HepG2 (cell line): ENCODE data around the gene ALDH3A1. TPM values are rescaled to one million over a fixed set of nuclear protein-coding genes. Genes with fewer than 3 reads are reported as not detected.

Experiments used
- ARNT2 ChIP-seq: sonication (generic); formaldehyde crosslinking; IDR thresholded peaks from 2 replicates; pipeline ENCODE4 v1.8.0; 2022; ENCODE audit warnings: mild to moderate bottlenecking, low read depth, missing genetic modification reagents, moderate library complexity
- BCL6 ChIP-seq: IDR thresholded peaks from 2 replicates; pipeline ENCODE4 v1.6.1; 2016; ENCODE audit warnings: missing genetic modification reagents, missing compliant biosample characterization
- CAMTA2 ChIP-seq: sonication (generic); formaldehyde crosslinking; IDR thresholded peaks from 2 replicates; pipeline ENCODE4 v1.4.0; 2020; ENCODE audit warnings: mild to moderate bottlenecking, missing genetic modification reagents, borderline replicate concordance
- FOXO1 ChIP-seq: sonication (generic); formaldehyde crosslinking; IDR thresholded peaks from 2 replicates; pipeline ENCODE4 v1.4.0; 2020; ENCODE audit warnings: missing genetic modification reagents
- GATA4 ChIP-seq: sonication (generic); IDR thresholded peaks from 2 replicates; pipeline ENCODE4 v1.6.1; 2016; ENCODE audit warnings: antibody characterized with exemption, low read depth, borderline replicate concordance
- NR2F6 ChIP-seq, 2 experiments: IDR thresholded peaks; 2 replicates each; pipeline ENCODE4 v1.6.1; 2016; ENCODE audit warnings: antibody characterized with exemption in 1 of 2, mild to moderate bottlenecking in 1 of 2
- ZFP91 ChIP-seq: sonication (generic); formaldehyde crosslinking; IDR thresholded peaks from 2 replicates; pipeline ENCODE4 v1.9.0; 2022; ENCODE audit warnings: missing genetic modification reagents, mild to moderate bottlenecking, borderline replicate concordance
- ZNF274 ChIP-seq: sonication (generic); formaldehyde crosslinking; IDR thresholded peaks from 2 replicates; pipeline ENCODE4 v1.5.1; 2020; ENCODE audit warnings: mild to moderate bottlenecking, missing genetic modification reagents
- ZNF34 ChIP-seq: sonication (generic); formaldehyde crosslinking; IDR thresholded peaks from 2 replicates; pipeline ENCODE4 v1.4.0; 2020; ENCODE audit warnings: mild to moderate bottlenecking, missing genetic modification reagents, borderline replicate concordance
- ZNF841 ChIP-seq: sonication (generic); formaldehyde crosslinking; IDR thresholded peaks from 2 replicates; pipeline ENCODE4 v1.8.1; 2023; ENCODE audit warnings: missing genetic modification reagents, borderline replicate concordance
- polyA plus RNA-seq, 8 experiments: library from polyadenylated mRNA; depleted of rRNA in 3 of 8; stranded (reverse) in 7 of 8; unstranded in 1 of 8; fragments of >200 nt; fragmentation: Illumina TruSeq in 4 of 8; extraction: Trizol in 4 of 8; gene quantifications; 2 replicates each; pipeline versions ENCODE4 v1.2.1 to v1.2.3, GENCODE V29; 2011 to 2016; ENCODE audit warnings: low read depth in 4 of 8, missing spikeins in 1 of 8, mixed read lengths in 1 of 8; ENCODE audit not compliant: insufficient read depth in 1 of 8
- total RNA-seq, 5 experiments: library from RNA; depleted of rRNA; stranded (reverse); fragments of >200 nt; fragmentation: Illumina TruSeq; extraction: Trizol; gene quantifications; 2 replicates each; pipeline ENCODE4 v1.2.3, GENCODE V29; 2016; ENCODE audit warnings: low read depth in 1 of 5
- TF ChIP-seq, protein P1 (sequence below): sonication (generic); formaldehyde crosslinking; IDR thresholded peaks from 2 replicates; pipeline ENCODE4 v1.5.0; 2020; ENCODE audit warnings: mild to moderate bottlenecking, missing genetic modification reagents
- TF ChIP-seq, protein P2 (sequence below): sonication (generic); formaldehyde crosslinking; IDR thresholded peaks from 2 replicates; pipeline ENCODE4 v1.4.0; 2020; ENCODE audit warnings: missing genetic modification reagents
- TF ChIP-seq, protein P3 (sequence below): sonication (generic); formaldehyde crosslinking; IDR thresholded peaks from 2 replicates; pipeline ENCODE4 v1.5.1; 2020; ENCODE audit warnings: missing genetic modification reagents, mild to moderate bottlenecking, borderline replicate concordance
- TF ChIP-seq, protein P4 (sequence below): sonication (generic); formaldehyde crosslinking; IDR thresholded peaks from 2 replicates; pipeline ENCODE4 v1.4.0; 2020; ENCODE audit warnings: missing genetic modification reagents

The ALDH3A1 gene
- total and polyA plus RNA-seq, 2 of the 13 experiments (the other 11 are each of a cell fraction or from before 2014, with no cell fraction given), result 0.07 to 0.62 TPM

DNA sequence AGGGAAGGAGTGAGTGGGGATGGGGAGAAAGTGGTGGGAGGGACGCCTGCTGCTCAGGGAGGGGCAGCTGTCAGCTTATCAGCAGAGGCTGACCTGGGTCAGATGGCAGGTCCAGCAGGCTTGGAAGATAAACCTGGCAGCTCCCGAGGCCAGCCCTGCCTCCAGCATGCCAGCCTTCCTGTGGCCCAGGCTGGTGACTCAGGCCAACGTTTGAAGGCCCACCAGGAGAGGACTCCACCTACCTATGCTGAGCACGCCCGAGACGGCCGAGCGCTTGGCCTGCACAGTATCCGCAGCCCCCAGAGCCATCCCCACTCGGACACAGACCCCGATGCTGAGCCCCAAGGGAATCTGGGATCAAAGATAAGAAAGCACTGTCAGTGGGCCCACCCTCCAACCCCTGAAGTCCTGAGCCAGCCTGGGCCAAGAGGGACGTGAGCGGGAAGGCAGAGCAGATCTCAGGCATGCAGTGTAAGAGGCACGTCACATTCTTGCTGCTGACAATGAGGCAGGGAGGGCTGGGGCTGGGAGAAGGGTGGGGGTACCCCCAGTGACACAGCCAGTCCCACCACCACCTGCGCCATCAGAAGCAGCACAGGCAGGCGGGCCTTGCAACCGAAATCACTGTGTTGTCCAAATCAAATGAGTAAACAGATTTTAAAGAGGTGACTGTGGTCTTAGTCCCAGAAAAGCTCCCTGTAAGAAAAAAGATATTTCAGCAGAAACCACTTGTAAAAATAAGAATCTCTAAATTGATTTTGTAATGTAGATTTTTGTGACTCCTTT, 44.1 kb downstream of the ALDH3A1 start (continued):
- TF ChIP-seq, protein P1, sequence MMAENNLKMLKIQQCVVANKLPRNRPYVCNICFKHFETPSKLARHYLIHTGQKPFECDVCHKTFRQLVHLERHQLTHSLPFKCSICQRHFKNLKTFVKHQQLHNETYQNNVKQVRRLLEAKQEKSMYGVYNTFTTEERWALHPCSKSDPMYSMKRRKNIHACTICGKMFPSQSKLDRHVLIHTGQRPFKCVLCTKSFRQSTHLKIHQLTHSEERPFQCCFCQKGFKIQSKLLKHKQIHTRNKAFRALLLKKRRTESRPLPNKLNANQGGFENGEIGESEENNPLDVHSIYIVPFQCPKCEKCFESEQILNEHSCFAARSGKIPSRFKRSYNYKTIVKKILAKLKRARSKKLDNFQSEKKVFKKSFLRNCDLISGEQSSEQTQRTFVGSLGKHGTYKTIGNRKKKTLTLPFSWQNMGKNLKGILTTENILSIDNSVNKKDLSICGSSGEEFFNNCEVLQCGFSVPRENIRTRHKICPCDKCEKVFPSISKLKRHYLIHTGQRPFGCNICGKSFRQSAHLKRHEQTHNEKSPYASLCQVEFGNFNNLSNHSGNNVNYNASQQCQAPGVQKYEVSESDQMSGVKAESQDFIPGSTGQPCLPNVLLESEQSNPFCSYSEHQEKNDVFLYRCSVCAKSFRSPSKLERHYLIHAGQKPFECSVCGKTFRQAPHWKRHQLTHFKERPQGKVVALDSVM (CRISPR knock-in tag), result peak; percentile 23; the same call in 1 of the 2 replicates
- TF ChIP-seq ZNF34 (0 out of 2 replicates have a peak, but pooled peaks have one; percentile 45), ZNF274 (0 out of 2 replicates have a peak, but pooled peaks have one; percentile 54), FOXO1 (CRISPR knock-in tag) (no peak), CAMTA2 (CRISPR knock-in tag) (no peak), NR2F6 (IDR thresholded peaks at IDR 0.05) (peak; percentile 85), NR2F6 (CRISPR knock-in tag; IDR thresholded peaks at IDR 0.05) (peak; percentile 91), ZFP91 (peak; percentile 66; the same call in 1 of the 2 replicates), BCL6 (CRISPR knock-in tag) (0 out of 2 replicates have a peak, but pooled peaks have one; percentile 42), ARNT2 (0 out of 2 replicates have a peak, but pooled peaks have one; percentile 40), ZNF841 (no peak), GATA4 (0 out of 2 replicates have a peak, but pooled peaks have one; percentile 48)
- TF ChIP-seq, protein P2, sequence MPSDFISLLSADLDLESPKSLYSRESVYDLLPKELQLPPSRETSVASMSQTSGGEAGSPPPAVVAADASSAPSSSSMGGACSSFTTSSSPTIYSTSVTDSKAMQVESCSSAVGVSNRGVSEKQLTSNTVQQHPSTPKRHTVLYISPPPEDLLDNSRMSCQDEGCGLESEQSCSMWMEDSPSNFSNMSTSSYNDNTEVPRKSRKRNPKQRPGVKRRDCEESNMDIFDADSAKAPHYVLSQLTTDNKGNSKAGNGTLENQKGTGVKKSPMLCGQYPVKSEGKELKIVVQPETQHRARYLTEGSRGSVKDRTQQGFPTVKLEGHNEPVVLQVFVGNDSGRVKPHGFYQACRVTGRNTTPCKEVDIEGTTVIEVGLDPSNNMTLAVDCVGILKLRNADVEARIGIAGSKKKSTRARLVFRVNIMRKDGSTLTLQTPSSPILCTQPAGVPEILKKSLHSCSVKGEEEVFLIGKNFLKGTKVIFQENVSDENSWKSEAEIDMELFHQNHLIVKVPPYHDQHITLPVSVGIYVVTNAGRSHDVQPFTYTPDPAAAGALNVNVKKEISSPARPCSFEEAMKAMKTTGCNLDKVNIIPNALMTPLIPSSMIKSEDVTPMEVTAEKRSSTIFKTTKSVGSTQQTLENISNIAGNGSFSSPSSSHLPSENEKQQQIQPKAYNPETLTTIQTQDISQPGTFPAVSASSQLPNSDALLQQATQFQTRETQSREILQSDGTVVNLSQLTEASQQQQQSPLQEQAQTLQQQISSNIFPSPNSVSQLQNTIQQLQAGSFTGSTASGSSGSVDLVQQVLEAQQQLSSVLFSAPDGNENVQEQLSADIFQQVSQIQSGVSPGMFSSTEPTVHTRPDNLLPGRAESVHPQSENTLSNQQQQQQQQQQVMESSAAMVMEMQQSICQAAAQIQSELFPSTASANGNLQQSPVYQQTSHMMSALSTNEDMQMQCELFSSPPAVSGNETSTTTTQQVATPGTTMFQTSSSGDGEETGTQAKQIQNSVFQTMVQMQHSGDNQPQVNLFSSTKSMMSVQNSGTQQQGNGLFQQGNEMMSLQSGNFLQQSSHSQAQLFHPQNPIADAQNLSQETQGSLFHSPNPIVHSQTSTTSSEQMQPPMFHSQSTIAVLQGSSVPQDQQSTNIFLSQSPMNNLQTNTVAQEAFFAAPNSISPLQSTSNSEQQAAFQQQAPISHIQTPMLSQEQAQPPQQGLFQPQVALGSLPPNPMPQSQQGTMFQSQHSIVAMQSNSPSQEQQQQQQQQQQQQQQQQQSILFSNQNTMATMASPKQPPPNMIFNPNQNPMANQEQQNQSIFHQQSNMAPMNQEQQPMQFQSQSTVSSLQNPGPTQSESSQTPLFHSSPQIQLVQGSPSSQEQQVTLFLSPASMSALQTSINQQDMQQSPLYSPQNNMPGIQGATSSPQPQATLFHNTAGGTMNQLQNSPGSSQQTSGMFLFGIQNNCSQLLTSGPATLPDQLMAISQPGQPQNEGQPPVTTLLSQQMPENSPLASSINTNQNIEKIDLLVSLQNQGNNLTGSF, result no peak
- TF ChIP-seq, protein P3, sequence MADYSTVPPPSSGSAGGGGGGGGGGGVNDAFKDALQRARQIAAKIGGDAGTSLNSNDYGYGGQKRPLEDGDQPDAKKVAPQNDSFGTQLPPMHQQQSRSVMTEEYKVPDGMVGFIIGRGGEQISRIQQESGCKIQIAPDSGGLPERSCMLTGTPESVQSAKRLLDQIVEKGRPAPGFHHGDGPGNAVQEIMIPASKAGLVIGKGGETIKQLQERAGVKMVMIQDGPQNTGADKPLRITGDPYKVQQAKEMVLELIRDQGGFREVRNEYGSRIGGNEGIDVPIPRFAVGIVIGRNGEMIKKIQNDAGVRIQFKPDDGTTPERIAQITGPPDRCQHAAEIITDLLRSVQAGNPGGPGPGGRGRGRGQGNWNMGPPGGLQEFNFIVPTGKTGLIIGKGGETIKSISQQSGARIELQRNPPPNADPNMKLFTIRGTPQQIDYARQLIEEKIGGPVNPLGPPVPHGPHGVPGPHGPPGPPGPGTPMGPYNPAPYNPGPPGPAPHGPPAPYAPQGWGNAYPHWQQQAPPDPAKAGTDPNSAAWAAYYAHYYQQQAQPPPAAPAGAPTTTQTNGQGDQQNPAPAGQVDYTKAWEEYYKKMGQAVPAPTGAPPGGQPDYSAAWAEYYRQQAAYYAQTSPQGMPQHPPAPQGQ (CRISPR knock-in tag), result no peak
- TF ChIP-seq, protein P4, sequence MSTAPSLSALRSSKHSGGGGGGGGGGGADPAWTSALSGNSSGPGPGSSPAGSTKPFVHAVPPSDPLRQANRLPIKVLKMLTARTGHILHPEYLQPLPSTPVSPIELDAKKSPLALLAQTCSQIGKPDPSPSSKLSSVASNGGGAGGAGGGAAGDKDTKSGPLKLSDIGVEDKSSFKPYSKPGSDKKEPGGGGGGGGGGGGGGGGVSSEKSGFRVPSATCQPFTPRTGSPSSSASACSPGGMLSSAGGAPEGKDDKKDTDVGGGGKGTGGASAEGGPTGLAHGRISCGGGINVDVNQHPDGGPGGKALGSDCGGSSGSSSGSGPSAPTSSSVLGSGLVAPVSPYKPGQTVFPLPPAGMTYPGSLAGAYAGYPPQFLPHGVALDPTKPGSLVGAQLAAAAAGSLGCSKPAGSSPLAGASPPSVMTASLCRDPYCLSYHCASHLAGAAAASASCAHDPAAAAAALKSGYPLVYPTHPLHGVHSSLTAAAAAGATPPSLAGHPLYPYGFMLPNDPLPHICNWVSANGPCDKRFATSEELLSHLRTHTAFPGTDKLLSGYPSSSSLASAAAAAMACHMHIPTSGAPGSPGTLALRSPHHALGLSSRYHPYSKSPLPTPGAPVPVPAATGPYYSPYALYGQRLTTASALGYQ (CRISPR knock-in tag), result no peak
